Endometrial microvascular endothelial cells (primary cell): ENCODE data around the gene CDC42BPB. TPM values are rescaled to one million over a fixed set of nuclear protein-coding genes. Genes with fewer than 3 reads are reported as not detected.

Experiments
- in situ Hi-C: cut with HindIII; loops from 2 replicates; pipeline ENCODE4 v1.10.0; 2017; ENCODE audit warnings: low sequenced_read_pairs, low pct_unique_long_range_greater_than_20kb; ENCODE audit errors: inconsistent ontology term
- total RNA-seq: library from RNA; depleted of rRNA; stranded (reverse); fragments of >200 nt; gene quantifications from one replicate; pipeline ENCODE4 v1.2.3, GENCODE V29; 2015; ENCODE audit errors: inconsistent ontology term

Gene CDC42BPB, protein sequence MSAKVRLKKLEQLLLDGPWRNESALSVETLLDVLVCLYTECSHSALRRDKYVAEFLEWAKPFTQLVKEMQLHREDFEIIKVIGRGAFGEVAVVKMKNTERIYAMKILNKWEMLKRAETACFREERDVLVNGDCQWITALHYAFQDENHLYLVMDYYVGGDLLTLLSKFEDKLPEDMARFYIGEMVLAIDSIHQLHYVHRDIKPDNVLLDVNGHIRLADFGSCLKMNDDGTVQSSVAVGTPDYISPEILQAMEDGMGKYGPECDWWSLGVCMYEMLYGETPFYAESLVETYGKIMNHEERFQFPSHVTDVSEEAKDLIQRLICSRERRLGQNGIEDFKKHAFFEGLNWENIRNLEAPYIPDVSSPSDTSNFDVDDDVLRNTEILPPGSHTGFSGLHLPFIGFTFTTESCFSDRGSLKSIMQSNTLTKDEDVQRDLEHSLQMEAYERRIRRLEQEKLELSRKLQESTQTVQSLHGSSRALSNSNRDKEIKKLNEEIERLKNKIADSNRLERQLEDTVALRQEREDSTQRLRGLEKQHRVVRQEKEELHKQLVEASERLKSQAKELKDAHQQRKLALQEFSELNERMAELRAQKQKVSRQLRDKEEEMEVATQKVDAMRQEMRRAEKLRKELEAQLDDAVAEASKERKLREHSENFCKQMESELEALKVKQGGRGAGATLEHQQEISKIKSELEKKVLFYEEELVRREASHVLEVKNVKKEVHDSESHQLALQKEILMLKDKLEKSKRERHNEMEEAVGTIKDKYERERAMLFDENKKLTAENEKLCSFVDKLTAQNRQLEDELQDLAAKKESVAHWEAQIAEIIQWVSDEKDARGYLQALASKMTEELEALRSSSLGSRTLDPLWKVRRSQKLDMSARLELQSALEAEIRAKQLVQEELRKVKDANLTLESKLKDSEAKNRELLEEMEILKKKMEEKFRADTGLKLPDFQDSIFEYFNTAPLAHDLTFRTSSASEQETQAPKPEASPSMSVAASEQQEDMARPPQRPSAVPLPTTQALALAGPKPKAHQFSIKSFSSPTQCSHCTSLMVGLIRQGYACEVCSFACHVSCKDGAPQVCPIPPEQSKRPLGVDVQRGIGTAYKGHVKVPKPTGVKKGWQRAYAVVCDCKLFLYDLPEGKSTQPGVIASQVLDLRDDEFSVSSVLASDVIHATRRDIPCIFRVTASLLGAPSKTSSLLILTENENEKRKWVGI (N-terminal part only)
- 95.0 TPM for total RNA-seq

DNA sequence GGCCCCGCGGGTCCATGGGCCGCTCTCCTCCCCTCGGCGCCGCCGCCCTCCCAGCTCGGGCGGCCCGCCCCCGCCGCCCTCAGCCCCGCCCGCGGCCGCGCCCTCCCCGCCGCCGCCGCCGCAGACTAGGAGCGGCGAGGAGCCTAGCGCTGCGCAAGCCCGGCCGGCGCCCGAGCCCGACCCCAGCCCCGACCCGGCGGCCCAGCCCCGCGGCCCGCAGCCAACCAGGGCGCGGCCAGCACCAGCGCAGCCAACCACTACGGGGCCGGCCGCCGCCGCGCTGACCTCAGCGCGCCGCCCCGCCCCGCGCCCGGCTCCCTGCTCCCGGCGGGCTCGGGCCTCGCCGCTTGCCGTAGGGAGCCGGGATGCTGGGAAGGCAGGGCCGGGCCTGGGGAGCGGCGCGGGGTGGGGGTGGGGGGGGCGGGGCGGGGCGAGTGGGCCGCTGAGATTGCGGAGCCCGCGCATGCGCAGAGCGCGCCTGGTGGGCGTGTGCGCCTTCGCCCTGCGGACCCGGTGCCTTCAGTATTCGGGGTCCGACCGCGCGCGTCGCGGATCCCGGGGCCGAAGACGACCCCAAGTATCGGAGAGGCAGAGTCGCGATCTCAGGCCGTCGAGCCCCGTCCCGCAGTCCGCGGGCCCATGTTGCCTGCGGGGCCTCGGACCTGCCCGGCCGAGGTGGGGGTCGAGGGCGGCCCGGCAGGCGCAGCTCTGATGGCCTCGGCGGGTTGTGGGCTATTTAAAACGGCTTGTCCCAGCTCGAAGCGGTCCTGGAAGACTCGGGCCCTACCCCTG, at the start of gene CDC42BPB:
TSS of gene CDC42BPB (minus strand) at position 178 of the 792 bp plus-strand sequence. CDS start 376 bp downstream, outside the sequence.
- in situ Hi-C loops: no loop called here

DNA sequence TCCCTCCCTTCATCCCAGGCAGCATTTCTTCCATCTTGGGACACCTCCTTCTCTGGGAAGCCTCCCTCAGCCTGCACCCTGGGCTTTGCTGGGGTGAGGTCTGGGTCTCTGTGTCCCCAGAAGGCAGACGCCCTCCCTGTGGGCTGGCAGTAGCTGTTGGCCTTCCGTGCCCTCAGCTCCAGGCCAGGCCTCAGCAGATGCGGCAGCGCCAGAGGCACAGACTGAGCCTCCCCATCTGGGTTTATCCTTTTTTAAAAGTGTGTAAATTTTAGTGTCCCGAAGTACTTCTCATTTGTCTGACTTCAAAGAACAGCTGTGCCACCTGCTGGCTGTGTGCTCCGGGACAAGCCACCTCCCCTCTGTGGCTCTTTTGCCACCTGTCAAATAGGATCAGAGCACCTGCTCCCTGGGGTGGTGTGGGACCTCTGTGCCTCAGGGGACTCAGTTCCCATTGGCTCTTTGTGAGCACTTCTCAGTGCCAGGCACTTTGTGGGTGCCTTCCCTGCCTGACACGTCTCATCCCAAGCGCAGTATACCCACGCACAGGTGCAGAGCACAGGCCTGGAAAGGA, 48.3 kb upstream of the CDC42BPB start:
- in situ Hi-C loops: no loop called here

DNA sequence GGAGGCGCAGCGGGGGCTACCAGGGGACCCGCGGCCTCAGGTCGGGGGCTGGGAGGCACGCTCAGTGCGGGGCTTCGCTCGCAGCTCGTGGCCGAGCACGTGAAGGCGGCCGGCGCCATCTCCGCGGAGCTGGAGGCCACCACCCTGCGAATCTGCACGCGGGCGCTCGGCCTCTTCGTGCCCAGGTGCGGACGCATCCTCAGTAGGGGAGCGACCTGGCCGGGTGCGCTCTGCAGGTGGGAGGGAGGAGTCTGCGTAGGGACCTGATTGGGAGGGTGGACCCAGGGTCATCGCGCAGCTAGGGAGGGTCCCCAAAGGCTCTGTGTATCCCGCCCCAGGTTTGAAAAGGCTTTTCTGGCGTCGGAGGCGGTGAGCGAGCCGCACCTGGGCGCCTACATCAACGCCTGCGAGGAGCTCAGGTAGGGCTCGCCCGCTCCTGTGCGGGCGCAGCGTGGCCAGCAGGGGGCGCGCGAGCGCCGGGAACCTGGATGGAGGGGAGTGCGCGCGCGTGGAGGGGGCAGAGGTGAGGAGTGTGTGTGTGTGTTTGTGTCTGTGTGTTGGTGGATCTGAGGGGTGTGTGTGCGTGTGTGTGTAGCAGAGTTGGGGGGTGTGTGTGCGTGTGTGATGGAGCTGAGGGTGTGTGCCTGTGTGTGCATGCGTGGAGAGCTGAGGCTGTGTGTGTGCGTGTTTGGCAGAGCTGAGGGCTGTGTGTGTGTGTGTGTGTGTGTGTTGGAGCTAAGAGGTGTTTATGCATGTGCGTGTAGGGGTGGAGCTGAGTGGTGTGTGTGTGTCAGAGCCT, 47.5 kb upstream of the CDC42BPB start:
- in situ Hi-C loops: no loop called here

DNA sequence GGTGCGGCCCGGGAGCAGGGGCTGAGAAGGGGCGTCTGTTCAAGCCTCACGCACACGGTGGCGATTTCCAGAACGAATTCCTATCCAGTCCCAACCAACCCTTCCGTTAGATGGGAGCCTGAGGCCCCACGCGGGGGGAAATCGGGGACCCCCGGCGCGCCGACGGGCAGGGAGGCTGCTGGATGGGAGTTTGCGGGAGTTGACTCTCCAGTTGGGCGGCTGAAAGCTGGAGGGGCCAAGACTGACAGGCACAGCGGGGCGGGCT, 47.0 kb upstream of the CDC42BPB start:
- in situ Hi-C loops: no loop called here

DNA sequence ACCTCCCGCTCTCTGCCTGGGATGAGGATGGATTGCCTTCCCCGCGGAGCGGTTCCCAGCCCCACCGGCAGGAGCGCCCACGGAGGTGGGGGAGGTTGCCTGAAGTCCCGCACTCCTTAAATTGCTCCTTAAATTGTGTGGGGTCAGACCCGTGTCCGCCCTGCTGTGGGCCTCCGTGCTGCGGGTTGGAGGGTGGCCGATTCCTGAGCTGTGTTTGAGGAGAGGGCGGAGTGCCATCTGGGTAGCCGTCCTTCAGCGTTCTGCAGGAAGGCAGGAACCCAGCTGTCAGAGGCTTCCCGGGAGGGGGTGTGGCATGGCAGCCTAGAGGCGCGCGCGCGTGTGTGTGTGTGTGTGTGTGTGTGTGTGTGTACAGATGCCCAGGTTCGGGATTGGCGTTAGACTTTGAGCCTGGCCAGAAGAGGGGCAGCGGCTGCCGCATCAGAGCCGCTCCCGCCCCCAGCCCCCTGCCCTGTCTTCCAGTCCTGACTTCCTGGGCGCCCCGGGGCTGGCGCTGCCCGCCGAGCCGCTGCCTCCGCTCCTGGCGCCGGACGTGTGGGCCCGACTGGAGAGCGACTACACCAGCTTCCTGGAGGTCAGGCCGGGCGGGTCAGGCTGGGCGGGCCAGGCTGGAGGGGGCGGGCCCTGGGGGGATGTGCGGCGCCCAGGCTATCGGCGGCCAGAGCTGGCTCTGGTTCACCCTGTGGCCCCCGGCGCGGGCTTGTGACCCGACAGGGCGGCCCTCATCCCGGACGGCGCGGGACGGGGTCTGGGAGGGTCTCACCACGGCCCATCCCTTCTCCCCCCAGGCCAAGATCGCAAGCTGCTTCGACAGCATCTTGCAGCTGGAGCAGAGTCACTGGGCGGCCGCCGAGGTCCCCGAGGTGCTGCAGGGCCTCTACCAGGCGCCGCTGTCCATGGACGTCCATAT, 46.4 kb upstream of the CDC42BPB start:
- in situ Hi-C loops: no loop called here

DNA sequence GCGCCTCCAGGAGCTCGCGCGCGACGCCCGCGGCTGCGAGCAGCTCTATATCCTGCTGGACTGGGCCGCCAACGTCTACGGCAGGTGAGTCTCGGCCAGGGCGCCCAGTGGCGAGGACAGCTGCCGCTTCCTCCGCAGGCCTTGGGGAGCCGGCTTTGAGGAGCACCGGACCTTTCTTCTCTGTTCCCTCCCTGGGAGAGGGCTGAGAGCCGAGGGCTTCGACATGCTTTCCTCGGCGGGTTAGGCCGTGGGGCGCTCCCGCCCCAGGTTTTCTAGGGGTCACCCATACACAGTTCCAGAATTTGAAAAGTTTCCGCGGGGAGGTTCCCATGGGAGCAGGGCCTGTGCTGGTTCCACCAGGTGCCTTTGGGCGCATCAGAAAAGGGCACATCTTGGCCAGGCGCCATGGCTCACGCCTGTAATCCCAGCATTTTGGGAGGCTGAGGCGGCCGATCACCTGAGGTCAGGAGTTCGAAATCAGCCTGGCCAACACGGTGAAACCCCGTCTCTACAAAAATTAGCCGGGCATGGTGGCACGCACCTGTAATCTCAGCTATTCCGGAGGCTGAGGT, 45.4 kb upstream of the CDC42BPB start:
- in situ Hi-C loops: no loop called here

DNA sequence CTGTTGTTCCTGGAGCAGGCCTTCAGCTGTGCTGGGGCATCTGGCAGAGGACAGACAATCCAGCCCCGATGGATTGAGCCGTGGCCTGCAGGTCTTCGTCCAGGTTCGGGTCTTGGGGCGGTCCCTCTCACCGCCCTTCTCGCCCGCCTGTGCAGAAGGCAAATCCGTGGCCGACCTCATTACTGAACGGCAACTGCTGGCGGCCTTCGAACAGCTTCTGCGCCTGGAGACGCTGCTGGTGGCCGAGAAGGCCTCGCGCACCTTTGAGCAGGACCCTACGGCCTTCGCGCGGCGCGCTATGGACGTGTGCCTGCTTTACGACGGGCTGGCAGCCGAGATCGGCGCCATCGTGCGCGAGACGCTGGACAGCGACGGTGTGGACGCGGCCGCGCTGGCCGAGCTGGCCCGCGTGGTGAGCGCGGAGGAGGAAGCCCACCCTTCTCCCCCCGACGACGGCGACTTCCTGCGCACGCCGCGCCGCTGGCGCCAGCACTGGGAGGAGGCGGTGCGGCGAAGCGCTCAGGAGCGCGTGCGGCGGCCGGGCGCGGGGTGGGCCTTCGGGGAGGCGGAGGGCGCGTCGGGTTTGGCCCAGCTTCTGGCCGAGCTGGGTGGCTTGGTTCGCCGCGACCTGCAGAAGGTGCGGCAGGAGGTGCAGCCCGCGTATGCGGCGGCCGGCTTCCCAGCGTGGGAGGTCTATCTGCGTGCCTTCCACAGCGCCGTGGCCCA, 44.8 kb upstream of the CDC42BPB start:
- in situ Hi-C loops: no loop called here

DNA sequence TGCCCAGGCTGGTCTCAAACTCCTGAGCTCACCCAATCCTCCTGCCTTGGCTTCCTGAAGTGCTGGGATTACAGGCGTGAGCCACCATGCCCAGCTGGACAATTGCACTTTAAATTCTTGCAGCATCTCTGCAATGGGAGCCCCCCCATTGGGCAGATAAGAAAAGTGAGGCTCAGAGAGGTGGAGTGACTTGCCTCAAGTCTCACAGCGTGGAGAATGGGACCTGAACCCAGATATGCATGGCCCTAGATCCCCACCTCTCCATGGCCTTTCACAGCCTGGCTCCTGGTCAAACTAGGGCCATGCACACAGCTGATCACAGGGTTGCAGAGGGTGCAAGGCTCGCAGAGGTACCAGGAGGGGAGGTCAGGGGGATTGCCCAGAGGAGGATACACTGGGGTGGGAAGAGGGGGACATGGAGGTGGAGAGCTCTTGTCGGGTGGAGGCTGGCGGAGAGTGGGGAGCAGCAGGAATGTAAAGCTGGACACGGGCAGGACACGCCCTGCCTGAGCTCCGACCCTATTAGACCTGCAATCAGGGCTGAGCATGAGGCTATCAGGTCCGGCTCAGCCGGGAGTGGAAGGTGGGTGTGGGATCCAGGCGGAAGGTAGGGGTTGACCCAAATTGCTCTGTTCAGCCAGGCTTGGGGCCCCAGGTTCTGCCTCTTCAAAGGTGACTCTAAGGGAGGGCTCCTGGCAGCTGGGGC, 44.1 kb upstream of the CDC42BPB start:
- in situ Hi-C loops: no loop called here

DNA sequence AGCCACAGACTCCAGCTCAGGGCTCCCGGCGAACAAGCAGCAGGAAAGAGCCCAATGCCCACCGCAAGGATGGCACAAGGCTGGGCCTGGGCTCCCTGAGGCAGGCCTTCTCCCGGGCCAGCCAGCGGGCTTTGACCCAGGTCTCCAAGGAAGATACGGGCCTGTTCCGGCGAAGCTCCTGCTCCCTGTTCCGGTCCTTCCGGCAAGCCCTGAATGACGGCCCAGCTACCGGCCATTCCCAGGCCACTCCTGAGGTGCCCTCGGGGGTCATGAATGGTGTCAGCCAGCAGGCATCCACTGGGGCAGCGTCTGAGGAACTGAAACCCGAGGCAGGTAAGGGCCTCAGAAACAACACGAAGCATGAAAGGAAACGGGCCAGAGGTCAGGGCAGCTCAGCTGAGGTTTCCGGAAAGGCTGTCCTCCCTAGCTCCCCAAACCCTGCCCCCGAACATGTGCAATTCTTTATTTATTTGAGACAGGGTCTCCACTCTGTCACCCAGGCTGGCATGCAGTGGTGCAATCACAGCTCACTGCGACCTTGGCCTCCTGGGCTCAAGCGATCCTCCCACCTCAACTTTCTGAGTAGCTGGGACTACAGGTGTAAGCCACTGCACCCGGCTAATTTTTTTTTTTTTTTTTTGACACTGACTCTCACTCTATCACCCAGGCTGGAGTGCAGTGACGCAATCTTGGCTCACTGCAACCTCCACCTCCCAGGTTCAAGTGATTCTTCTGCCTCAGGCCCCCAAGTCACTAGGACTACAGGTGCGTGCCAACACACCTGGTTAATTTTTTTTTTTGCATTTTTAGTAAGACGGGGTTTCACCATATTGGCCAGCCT, 43.2 kb upstream of the CDC42BPB start:
- in situ Hi-C loops: no loop called here

DNA sequence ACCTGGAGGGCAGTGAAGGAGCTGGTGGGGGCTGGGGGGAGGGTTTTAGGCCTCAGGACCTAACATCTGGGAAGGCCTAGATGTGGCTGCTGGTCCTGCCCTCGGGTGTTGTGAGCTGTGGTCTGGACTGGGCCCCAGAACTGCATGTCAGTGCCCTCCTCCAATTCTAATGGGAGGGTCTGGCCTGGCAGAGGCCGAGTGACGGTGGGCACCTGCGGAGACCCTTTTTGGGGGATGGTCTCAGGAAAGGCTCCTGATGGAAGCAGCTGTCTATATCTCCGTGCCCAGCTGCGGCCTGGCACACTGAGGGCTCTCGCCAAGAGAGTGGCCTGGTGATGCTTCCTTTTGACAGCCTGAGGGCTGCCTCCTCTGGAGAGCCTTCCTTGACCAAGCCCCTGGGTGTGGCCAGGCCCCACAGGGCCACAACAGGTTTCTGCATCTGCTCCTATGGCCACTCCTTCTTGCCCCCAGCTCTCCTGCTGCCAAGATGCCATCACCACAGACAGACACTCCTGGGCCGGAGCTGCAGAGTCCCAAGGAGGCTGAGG, 42.5 kb upstream of the CDC42BPB start:
- in situ Hi-C loops: no loop called here

DNA sequence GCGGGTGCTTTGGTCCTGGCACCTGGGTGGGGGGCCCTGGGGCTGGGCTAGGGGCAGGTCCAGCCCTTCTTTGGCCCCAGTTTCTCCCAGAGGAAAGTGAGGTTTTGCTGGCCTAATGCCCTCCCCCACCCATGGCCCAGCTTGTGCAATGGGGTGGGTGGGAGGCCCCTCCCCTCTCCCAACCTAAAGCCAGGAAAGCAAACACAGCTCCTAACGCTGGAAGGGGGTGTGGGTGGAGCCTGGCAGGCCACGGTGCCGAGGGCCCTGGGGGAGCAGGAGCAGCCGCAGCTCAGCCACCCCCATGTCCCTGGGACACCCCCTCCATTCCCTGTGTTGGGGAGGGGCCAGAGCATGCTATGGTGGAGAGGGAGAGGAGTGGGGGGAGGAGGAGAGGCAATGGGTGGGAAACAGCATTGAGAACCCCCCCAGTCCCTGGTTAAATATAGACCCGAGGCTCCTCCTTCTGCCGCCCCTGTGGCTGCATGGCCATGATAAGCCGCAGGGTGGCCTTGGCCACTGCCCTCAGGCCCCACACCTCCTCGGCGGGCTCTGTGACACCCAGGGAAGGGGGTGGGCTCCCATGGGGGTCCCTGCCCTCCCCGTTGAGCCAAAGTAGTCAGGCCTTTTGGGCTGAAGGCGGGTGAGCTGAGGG, 41.9 kb upstream of the CDC42BPB start:
- in situ Hi-C loops: no loop called here

DNA sequence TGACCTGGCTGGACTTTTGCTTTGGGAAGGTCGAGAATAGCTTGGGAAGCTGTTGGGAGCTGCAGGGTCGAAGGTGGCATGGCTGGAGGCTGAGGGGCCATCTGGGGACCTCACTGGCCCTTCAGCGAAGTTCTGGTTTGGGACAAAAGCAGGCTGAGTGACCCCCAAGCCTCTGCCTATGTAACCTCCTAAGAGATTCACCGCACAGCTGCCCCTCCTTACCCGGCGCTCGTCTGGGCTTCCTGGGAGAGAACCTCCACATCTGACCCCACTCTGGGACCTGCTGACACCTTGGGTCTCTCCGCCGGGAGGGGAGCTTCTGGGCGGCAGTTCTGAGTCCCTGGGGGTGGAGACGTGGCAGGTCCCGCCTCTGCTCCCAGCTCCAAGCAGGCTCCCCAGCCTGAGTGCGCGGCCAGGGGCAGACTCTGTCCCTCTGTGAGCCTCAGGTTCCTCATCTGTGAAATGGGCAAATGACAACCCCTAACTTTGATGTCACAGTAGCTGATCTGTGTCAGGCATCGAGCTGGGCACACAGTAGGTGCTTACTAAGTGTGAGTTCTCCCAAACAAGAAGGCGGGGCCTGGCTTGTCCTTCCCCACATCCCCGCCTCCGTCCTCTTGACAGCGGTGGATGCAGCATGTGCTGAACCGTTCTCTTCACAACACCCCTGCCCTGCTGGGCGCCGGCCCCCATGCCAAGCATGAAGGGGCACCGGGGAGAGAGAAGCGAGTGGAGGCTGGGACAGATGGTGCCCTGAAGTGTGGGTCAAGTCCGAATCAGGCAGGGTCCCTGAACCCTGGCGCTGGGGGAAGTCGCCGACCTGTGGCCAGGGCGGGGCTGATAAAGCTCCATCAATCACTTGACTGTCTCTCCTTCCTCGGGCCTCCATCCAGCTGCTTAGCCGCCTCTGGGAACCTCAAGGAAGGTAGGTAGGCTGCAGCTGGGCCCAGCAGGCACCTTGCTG, 40.9 kb upstream of the CDC42BPB start:
- in situ Hi-C loops: no loop called here
